Measurements from ENCODE around the gene PLEKHA6. TPM values are rescaled to one million over a fixed set of nuclear protein-coding genes. Genes with fewer than 3 reads are reported as not detected.

The PLEKHA6 gene
- total RNA-seq, 1 donor from 2014 or later, result 1.0 TPM

- peaks cover 0 to 4% (median 0%) of the 10 kb centered on the region in 3 donors for H3K4me1 ChIP-seq (ENCODE audit: control insufficient read depth in 3 of 3, insufficient read depth in 3 of 3, low read length in 3 of 3)
- peaks cover 0 to under 1% (median 0%) of the 10 kb centered on the region in 3 donors for H3K36me3 ChIP-seq (ENCODE audit: control insufficient read depth in 3 of 3, insufficient read depth in 3 of 3, low read length in 3 of 3)
- no peak overlapping the region for H3K27ac ChIP-seq (ENCODE audit: low read depth, low read length)
Measured at GRCh38 chr1:204275695-204276370, 83.9 kb downstream of the PLEKHA6 start.

GRCh38 chr1:204274446-204274845 lies 85.3 kb downstream of the PLEKHA6 start:
- Histone ChIP-seq H3K4me3 (ENCODE audit: low read length in 3 of 3) (no peak overlapping the region), H3K36me3 (ENCODE audit: control insufficient read depth in 3 of 3, insufficient read depth in 3 of 3, low read length in 3 of 3) (peaks cover 0 to 3% (median 0%) of the 10 kb centered on the region in 3 donors)

More at GRCh38 chr1:204275695-204276370, 83.9 kb downstream of the PLEKHA6 start:
- H3K9ac ChIP-seq (ENCODE audit: low read depth in 1 of 3, low read length in 3 of 3), result no peak overlapping the region
- no peaks in the 10 kb centered on the region for H3K9me3 ChIP-seq (ENCODE audit: control insufficient read depth in 3 of 3, low read length in 3 of 3)
- peaks cover 0 to 8% (median 7%) of the 10 kb centered on the region in 3 donors for H3K27me3 ChIP-seq (ENCODE audit: control insufficient read depth in 3 of 3, insufficient read depth in 3 of 3, low read length in 3 of 3)
- no peak overlapping the region for H3K4me3 ChIP-seq (ENCODE audit: low read length in 3 of 3)

GRCh38 chr1:204272505-204272904 lies 87.2 kb downstream of the PLEKHA6 start:
- H3K27ac ChIP-seq (ENCODE audit: low read depth, low read length), result no peak overlapping the region
- peaks cover 0 to 5% (median 0%) of the 10 kb centered on the region in 3 donors for H3K4me1 ChIP-seq (ENCODE audit: control insufficient read depth in 3 of 3, insufficient read depth in 3 of 3, low read length in 3 of 3)
- no peak overlapping the region for H3K9ac ChIP-seq (ENCODE audit: low read depth in 1 of 3, low read length in 3 of 3)
- peaks cover 0 to 10% (median 0%) of the 10 kb centered on the region in 3 donors for H3K27me3 ChIP-seq (ENCODE audit: control insufficient read depth in 3 of 3, insufficient read depth in 3 of 3, low read length in 3 of 3)
- peaks cover 0 to 3% (median 0%) of the 10 kb centered on the region in 3 donors for H3K36me3 ChIP-seq (ENCODE audit: control insufficient read depth in 3 of 3, insufficient read depth in 3 of 3, low read length in 3 of 3)
- H3K4me3 ChIP-seq (ENCODE audit: low read length in 3 of 3), result no peak overlapping the region
- H3K9me3 ChIP-seq (ENCODE audit: control insufficient read depth in 3 of 3, low read length in 3 of 3), result no peaks in the 10 kb centered on the region

More at GRCh38 chr1:204274446-204274845, 85.3 kb downstream of the PLEKHA6 start:
- Histone ChIP-seq H3K27me3 (ENCODE audit: control insufficient read depth in 3 of 3, insufficient read depth in 3 of 3, low read length in 3 of 3) (peaks cover 0 to 11% (median 7%) of the 10 kb centered on the region in 3 donors), H3K9me3 (ENCODE audit: control insufficient read depth in 3 of 3, low read length in 3 of 3) (no peaks in the 10 kb centered on the region), H3K27ac (ENCODE audit: low read depth, low read length) (no peak overlapping the region), H3K4me1 (ENCODE audit: control insufficient read depth in 3 of 3, insufficient read depth in 3 of 3, low read length in 3 of 3) (peaks cover 0 to 4% (median 0%) of the 10 kb centered on the region in 3 donors), H3K9ac (ENCODE audit: low read depth in 1 of 3, low read length in 3 of 3) (no peak overlapping the region)

- Histone ChIP-seq H3K36me3 (ENCODE audit: control insufficient read depth in 3 of 3, insufficient read depth in 3 of 3, low read length in 3 of 3) (peaks cover 0 to 3% (median 0%) of the 10 kb centered on the region in 3 donors), H3K4me3 (ENCODE audit: low read length in 3 of 3) (no peak overlapping the region), H3K27me3 (ENCODE audit: control insufficient read depth in 3 of 3, insufficient read depth in 3 of 3, low read length in 3 of 3) (peaks cover 0 to 9% (median 0%) of the 10 kb centered on the region in 3 donors), H3K9me3 (ENCODE audit: control insufficient read depth in 3 of 3, low read length in 3 of 3) (no peaks in the 10 kb centered on the region), H3K27ac (ENCODE audit: low read depth, low read length) (no peak overlapping the region), H3K9ac (ENCODE audit: low read depth in 1 of 3, low read length in 3 of 3) (no peak overlapping the region), H3K4me1 (ENCODE audit: control insufficient read depth in 3 of 3, insufficient read depth in 3 of 3, low read length in 3 of 3) (peaks cover 0 to 8% (median 0%) of the 10 kb centered on the region in 3 donors)
Measured at GRCh38 chr1:204271970-204272369, 87.8 kb downstream of the PLEKHA6 start.

GRCh38 chr1:204268101-204268500 lies 91.6 kb downstream of the PLEKHA6 start:
- H3K4me1 ChIP-seq (ENCODE audit: control insufficient read depth in 3 of 3, insufficient read depth in 3 of 3, low read length in 3 of 3), result peaks cover 5 to 32% (median 11%) of the 10 kb centered on the region in 3 donors
- H3K27me3 ChIP-seq (ENCODE audit: control insufficient read depth in 3 of 3, insufficient read depth in 3 of 3, low read length in 3 of 3), result peaks cover 0 to 6% (median 4%) of the 10 kb centered on the region in 3 donors
- H3K36me3 ChIP-seq (ENCODE audit: control insufficient read depth in 3 of 3, insufficient read depth in 3 of 3, low read length in 3 of 3), result peaks cover 0 to 5% (median 0%) of the 10 kb centered on the region in 3 donors
- no peaks in the 10 kb centered on the region for H3K9me3 ChIP-seq (ENCODE audit: control insufficient read depth in 3 of 3, low read length in 3 of 3)
- no peak overlapping the region for H3K27ac ChIP-seq (ENCODE audit: low read depth, low read length)
- H3K4me3 ChIP-seq (ENCODE audit: low read length in 3 of 3), result no peak overlapping the region
- H3K9ac ChIP-seq (ENCODE audit: low read depth in 1 of 3, low read length in 3 of 3), result no peak overlapping the region

GRCh38 chr1:204267191-204267601 lies 92.5 kb downstream of the PLEKHA6 start:
- Histone ChIP-seq H3K4me1 (ENCODE audit: control insufficient read depth in 3 of 3, insufficient read depth in 3 of 3, low read length in 3 of 3) (peaks cover 8 to 29% (median 11%) of the 10 kb centered on the region in 3 donors), H3K9ac (ENCODE audit: low read depth in 1 of 3, low read length in 3 of 3) (no peak overlapping the region), H3K36me3 (ENCODE audit: control insufficient read depth in 3 of 3, insufficient read depth in 3 of 3, low read length in 3 of 3) (peaks cover 0 to 5% (median 0%) of the 10 kb centered on the region in 3 donors), H3K9me3 (ENCODE audit: control insufficient read depth in 3 of 3, low read length in 3 of 3) (no peaks in the 10 kb centered on the region), H3K27me3 (ENCODE audit: control insufficient read depth in 3 of 3, insufficient read depth in 3 of 3, low read length in 3 of 3) (peaks cover 0 to 6% (median 5%) of the 10 kb centered on the region in 3 donors), H3K4me3 (ENCODE audit: low read length in 3 of 3) (no peak overlapping the region), H3K27ac (ENCODE audit: low read depth, low read length) (no peak overlapping the region)

GRCh38 chr1:204266504-204267034 lies 93.2 kb downstream of the PLEKHA6 start:
- Histone ChIP-seq H3K27ac (ENCODE audit: low read depth, low read length) (no peak overlapping the region), H3K4me1 (ENCODE audit: control insufficient read depth in 3 of 3, insufficient read depth in 3 of 3, low read length in 3 of 3) (peaks cover 8 to 29% (median 11%) of the 10 kb centered on the region in 3 donors), H3K27me3 (ENCODE audit: control insufficient read depth in 3 of 3, insufficient read depth in 3 of 3, low read length in 3 of 3) (peaks cover 0 to 6% (median 5%) of the 10 kb centered on the region in 3 donors), H3K36me3 (ENCODE audit: control insufficient read depth in 3 of 3, insufficient read depth in 3 of 3, low read length in 3 of 3) (peaks cover 0 to 5% (median 0%) of the 10 kb centered on the region in 3 donors), H3K9me3 (ENCODE audit: control insufficient read depth in 3 of 3, low read length in 3 of 3) (no peaks in the 10 kb centered on the region), H3K4me3 (ENCODE audit: low read length in 3 of 3) (no peak overlapping the region), H3K9ac (ENCODE audit: low read depth in 1 of 3, low read length in 3 of 3) (no peak overlapping the region)

GRCh38 chr1:204265665-204266064 lies 94.1 kb downstream of the PLEKHA6 start:
- no peak overlapping the region for H3K4me3 ChIP-seq (ENCODE audit: low read length in 3 of 3)
- peaks cover 0 to 6% (median 5%) of the 10 kb centered on the region in 3 donors for H3K27me3 ChIP-seq (ENCODE audit: control insufficient read depth in 3 of 3, insufficient read depth in 3 of 3, low read length in 3 of 3)
- H3K4me1 ChIP-seq (ENCODE audit: control insufficient read depth in 3 of 3, insufficient read depth in 3 of 3, low read length in 3 of 3), result peaks cover 8 to 29% (median 11%) of the 10 kb centered on the region in 3 donors
- no peak overlapping the region for H3K27ac ChIP-seq (ENCODE audit: low read depth, low read length)
- H3K36me3 ChIP-seq (ENCODE audit: control insufficient read depth in 3 of 3, insufficient read depth in 3 of 3, low read length in 3 of 3), result peaks cover 0 to 6% (median 0%) of the 10 kb centered on the region in 3 donors
- no peak overlapping the region for H3K9ac ChIP-seq (ENCODE audit: low read depth in 1 of 3, low read length in 3 of 3)
- H3K9me3 ChIP-seq (ENCODE audit: control insufficient read depth in 3 of 3, low read length in 3 of 3), result no peaks in the 10 kb centered on the region

GRCh38 chr1:204264805-204265204 lies 94.9 kb downstream of the PLEKHA6 start:
- Histone ChIP-seq H3K27me3 (ENCODE audit: control insufficient read depth in 3 of 3, insufficient read depth in 3 of 3, low read length in 3 of 3) (peaks cover 0 to 6% (median 5%) of the 10 kb centered on the region in 3 donors), H3K4me1 (ENCODE audit: control insufficient read depth in 3 of 3, insufficient read depth in 3 of 3, low read length in 3 of 3) (peaks cover 8 to 29% (median 11%) of the 10 kb centered on the region in 3 donors), H3K27ac (ENCODE audit: low read depth, low read length) (no peak overlapping the region), H3K9ac (ENCODE audit: low read depth in 1 of 3, low read length in 3 of 3) (no peak overlapping the region), H3K36me3 (ENCODE audit: control insufficient read depth in 3 of 3, insufficient read depth in 3 of 3, low read length in 3 of 3) (peaks cover 0 to 5% (median 0%) of the 10 kb centered on the region in 3 donors), H3K4me3 (ENCODE audit: low read length in 3 of 3) (no peak overlapping the region), H3K9me3 (ENCODE audit: control insufficient read depth in 3 of 3, low read length in 3 of 3) (no peaks in the 10 kb centered on the region)
